Measurements from ENCODE around the gene CCL2.

The CCL2 gene

DNA sequence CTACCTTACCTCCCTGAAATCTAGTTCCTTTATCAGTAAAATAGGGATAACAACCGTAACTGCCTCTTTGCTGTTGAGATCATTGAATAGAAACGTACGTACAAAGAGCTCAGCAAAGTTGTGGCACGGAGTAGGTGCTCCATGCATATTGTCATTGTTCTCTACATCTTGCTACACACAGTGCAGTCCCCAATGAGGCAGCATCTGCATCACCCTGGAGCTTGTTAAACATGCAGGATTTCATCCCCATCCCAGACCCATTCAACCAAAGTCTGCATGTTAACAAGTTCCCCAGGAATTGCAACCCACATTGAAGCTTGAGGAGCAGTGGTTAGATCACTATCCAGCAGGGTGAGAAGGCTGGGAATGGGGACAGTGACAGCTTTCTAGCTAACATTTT, 33.7 kb upstream of the CCL2 start:
- H3K36me3 ChIP-seq (ENCODE audit: control insufficient read depth in 1 of 2, insufficient read depth in 2 of 2, low read depth in 1 of 2, low read length in 2 of 2), result no peaks in the 10 kb centered on the region
- H4K8ac ChIP-seq (ENCODE audit: low read length), result no peak overlapping the region
- no peak overlapping the region for H2BK120ac ChIP-seq (ENCODE audit: low read depth, low read length)
- no peak overlapping the region for H3K4me3 ChIP-seq (ENCODE audit: insufficient read depth in 1 of 2, low read depth in 1 of 2, low read length in 2 of 2)
- no peak overlapping the region for H2AFZ ChIP-seq (ENCODE audit: low read depth, low read length)
- no peaks in the 10 kb centered on the region for H3K27me3 ChIP-seq (ENCODE audit: control insufficient read depth in 1 of 2, insufficient read depth in 1 of 2, low read length in 2 of 2)
- H2BK5ac ChIP-seq (ENCODE audit: low read depth, low read length, poor library complexity, severe bottlenecking), result no peak overlapping the region
- H3K4ac ChIP-seq (ENCODE audit: low read depth in 1 of 2, low read length in 2 of 2), result no peak overlapping the region
- H3K9me3 ChIP-seq (ENCODE audit: control insufficient read depth, low read length), result no peaks in the 10 kb centered on the region
- no peak overlapping the region for H3K4me2 ChIP-seq (ENCODE audit: low read length, poor library complexity, severe bottlenecking)
- H3K4me1 ChIP-seq (ENCODE audit: control insufficient read depth, insufficient read depth, low read depth, low read length), result no peaks in the 10 kb centered on the region
- H3K18ac ChIP-seq (ENCODE audit: low read depth in 1 of 2, low read length in 2 of 2), result no peak overlapping the region
- H3K79me1 ChIP-seq (replicated peaks; ENCODE audit: low read length, poor library complexity, severe bottlenecking), result no peaks in the 10 kb centered on the region
- H3K9ac ChIP-seq (ENCODE audit: low read length), result no peak overlapping the region
- H2BK12ac ChIP-seq (ENCODE audit: low read length in 2 of 2), result no peak overlapping the region
- no peak overlapping the region for H3K23ac ChIP-seq (ENCODE audit: low read length in 2 of 2)
- no peak overlapping the region for H2AK5ac ChIP-seq (ENCODE audit: low read length, severe bottlenecking)
- no peak overlapping the region for H2BK15ac ChIP-seq (ENCODE audit: low read depth, poor library complexity, severe bottlenecking)
- no peak overlapping the region for H4K91ac ChIP-seq (ENCODE audit: low read length)
- no peak overlapping the region for H3K27ac ChIP-seq (ENCODE audit: low read length, poor library complexity, severe bottlenecking)
- no peak for DNase-seq
- WGBS, result 78% methylated on average over 4 of the region's 4 CpGs
- no peak overlapping the region for H3K14ac ChIP-seq (ENCODE audit: low read length in 2 of 2)

DNA sequence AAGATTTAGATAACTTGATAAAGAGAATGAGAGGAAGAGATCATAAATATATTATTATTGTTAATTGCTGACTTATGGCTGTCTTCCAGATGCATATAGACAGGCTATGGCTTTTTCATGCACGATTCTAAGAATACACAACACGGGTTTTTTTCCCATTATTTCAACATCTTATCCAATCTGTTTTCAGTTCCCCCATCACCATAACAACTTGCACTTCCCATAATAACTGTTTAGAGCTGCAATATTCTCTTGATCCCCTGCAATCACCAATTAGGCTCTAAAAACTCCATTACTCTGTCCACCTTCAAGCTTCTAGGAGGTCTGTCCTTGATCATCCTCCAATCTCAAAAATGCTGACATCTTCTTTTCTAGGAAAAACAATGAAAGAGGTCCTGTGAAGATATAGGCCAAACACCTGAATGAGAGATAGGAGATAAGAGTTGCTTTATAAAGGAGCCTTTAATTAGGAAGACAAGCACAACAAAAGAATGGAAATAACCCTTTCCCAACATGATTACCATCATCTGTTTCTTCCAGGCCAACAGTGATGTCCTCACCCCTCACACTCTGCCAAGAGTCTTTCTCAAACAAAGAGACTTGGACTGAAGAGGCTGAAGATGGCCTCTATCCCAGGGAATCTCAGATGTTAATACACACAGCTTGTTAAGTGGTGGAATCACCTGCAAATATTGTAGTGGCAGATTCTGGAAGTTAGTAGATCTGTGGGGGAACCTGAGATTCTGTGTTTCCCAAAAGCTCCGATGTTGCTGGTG, 32.2 kb upstream of the CCL2 start:
- H3K23ac ChIP-seq (ENCODE audit: low read length in 2 of 2), result no peak overlapping the region
- no peak overlapping the region for H4K8ac ChIP-seq (ENCODE audit: low read length)
- H3K4me1 ChIP-seq (ENCODE audit: control insufficient read depth, insufficient read depth, low read depth, low read length), result no peaks in the 10 kb centered on the region
- no peak overlapping the region for H3K9ac ChIP-seq (ENCODE audit: low read length)
- no peaks in the 10 kb centered on the region for H3K79me1 ChIP-seq (replicated peaks; ENCODE audit: low read length, poor library complexity, severe bottlenecking)
- no peak overlapping the region for H3K27ac ChIP-seq (ENCODE audit: low read length, poor library complexity, severe bottlenecking)
- H3K27me3 ChIP-seq (ENCODE audit: control insufficient read depth in 1 of 2, insufficient read depth in 1 of 2, low read length in 2 of 2), result no peaks in the 10 kb centered on the region
- H2BK5ac ChIP-seq (ENCODE audit: low read depth, low read length, poor library complexity, severe bottlenecking), result no peak overlapping the region
- no peak overlapping the region for H3K14ac ChIP-seq (ENCODE audit: low read length in 2 of 2)
- H3K4ac ChIP-seq (ENCODE audit: low read depth in 1 of 2, low read length in 2 of 2), result no peak overlapping the region
- DNase-seq, result no peak
- no peak overlapping the region for H2BK120ac ChIP-seq (ENCODE audit: low read depth, low read length)
- H2AFZ ChIP-seq (ENCODE audit: low read depth, low read length), result no peak overlapping the region
- H2BK15ac ChIP-seq (ENCODE audit: low read depth, poor library complexity, severe bottlenecking), result no peak overlapping the region
- no peak overlapping the region for H3K18ac ChIP-seq (ENCODE audit: low read depth in 1 of 2, low read length in 2 of 2)
- no peak overlapping the region for H2AK5ac ChIP-seq (ENCODE audit: low read length, severe bottlenecking)
- no peak overlapping the region for H2BK12ac ChIP-seq (ENCODE audit: low read length in 2 of 2)
- no peaks in the 10 kb centered on the region for H3K9me3 ChIP-seq (ENCODE audit: control insufficient read depth, low read length)
- H3K36me3 ChIP-seq (ENCODE audit: control insufficient read depth in 1 of 2, insufficient read depth in 2 of 2, low read depth in 1 of 2, low read length in 2 of 2), result no peaks in the 10 kb centered on the region
- 71% methylated on average over 2 of the region's 3 CpGs for WGBS
- no peak overlapping the region for H3K4me3 ChIP-seq (ENCODE audit: insufficient read depth in 1 of 2, low read depth in 1 of 2, low read length in 2 of 2)
- no peak overlapping the region for H3K4me2 ChIP-seq (ENCODE audit: low read length, poor library complexity, severe bottlenecking)
- H4K91ac ChIP-seq (ENCODE audit: low read length), result no peak overlapping the region

DNA sequence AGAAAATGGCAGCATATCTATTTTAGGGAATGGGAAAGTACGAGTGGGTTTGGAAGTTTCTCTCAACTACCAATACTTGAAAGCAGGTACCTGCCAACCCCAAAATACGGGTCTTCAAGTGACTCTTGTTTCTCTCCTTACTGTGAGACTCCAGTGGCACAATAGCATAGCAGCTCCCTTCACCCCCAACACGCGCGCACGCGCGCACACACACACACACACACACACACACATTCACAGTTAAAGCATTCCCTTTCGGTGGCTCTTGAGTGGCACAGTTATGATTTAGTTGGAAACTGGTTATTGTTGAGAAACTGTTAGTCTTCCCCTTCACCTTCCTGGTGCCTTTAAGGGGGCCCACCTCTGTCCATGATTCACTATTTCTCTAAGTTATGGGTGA, 30.0 kb upstream of the CCL2 start:
- no peak overlapping the region for H3K23ac ChIP-seq (ENCODE audit: low read length in 2 of 2)
- no peaks in the 10 kb centered on the region for H3K9me3 ChIP-seq (ENCODE audit: control insufficient read depth, low read length)
- no peak for DNase-seq
- no peaks in the 10 kb centered on the region for H3K79me1 ChIP-seq (replicated peaks; ENCODE audit: low read length, poor library complexity, severe bottlenecking)
- no peak overlapping the region for H2AFZ ChIP-seq (ENCODE audit: low read depth, low read length)
- no peak overlapping the region for H2AK5ac ChIP-seq (ENCODE audit: low read length, severe bottlenecking)
- no peak overlapping the region for H2BK15ac ChIP-seq (ENCODE audit: low read depth, poor library complexity, severe bottlenecking)
- H3K27ac ChIP-seq (ENCODE audit: low read length, poor library complexity, severe bottlenecking), result no peak overlapping the region
- no peak overlapping the region for H4K91ac ChIP-seq (ENCODE audit: low read length)
- H3K4me1 ChIP-seq (ENCODE audit: control insufficient read depth, insufficient read depth, low read depth, low read length), result no peaks in the 10 kb centered on the region
- no peak overlapping the region for H2BK12ac ChIP-seq (ENCODE audit: low read length in 2 of 2)
- no peaks in the 10 kb centered on the region for H3K36me3 ChIP-seq (ENCODE audit: control insufficient read depth in 1 of 2, insufficient read depth in 2 of 2, low read depth in 1 of 2, low read length in 2 of 2)
- H3K27me3 ChIP-seq (ENCODE audit: control insufficient read depth in 1 of 2, insufficient read depth in 1 of 2, low read length in 2 of 2), result no peaks in the 10 kb centered on the region
- H3K4me2 ChIP-seq (ENCODE audit: low read length, poor library complexity, severe bottlenecking), result no peak overlapping the region
- H3K4ac ChIP-seq (ENCODE audit: low read depth in 1 of 2, low read length in 2 of 2), result no peak overlapping the region
- no peak overlapping the region for H3K18ac ChIP-seq (ENCODE audit: low read depth in 1 of 2, low read length in 2 of 2)
- no peak overlapping the region for H2BK120ac ChIP-seq (ENCODE audit: low read depth, low read length)
- H3K9ac ChIP-seq (ENCODE audit: low read length), result no peak overlapping the region
- no peak overlapping the region for H3K14ac ChIP-seq (ENCODE audit: low read length in 2 of 2)
- H4K8ac ChIP-seq (ENCODE audit: low read length), result no peak overlapping the region
- WGBS, result 81% methylated on average over 5 of the region's 9 CpGs
- no peak overlapping the region for H3K4me3 ChIP-seq (ENCODE audit: insufficient read depth in 1 of 2, low read depth in 1 of 2, low read length in 2 of 2)
- H2BK5ac ChIP-seq (ENCODE audit: low read depth, low read length, poor library complexity, severe bottlenecking), result no peak overlapping the region

DNA sequence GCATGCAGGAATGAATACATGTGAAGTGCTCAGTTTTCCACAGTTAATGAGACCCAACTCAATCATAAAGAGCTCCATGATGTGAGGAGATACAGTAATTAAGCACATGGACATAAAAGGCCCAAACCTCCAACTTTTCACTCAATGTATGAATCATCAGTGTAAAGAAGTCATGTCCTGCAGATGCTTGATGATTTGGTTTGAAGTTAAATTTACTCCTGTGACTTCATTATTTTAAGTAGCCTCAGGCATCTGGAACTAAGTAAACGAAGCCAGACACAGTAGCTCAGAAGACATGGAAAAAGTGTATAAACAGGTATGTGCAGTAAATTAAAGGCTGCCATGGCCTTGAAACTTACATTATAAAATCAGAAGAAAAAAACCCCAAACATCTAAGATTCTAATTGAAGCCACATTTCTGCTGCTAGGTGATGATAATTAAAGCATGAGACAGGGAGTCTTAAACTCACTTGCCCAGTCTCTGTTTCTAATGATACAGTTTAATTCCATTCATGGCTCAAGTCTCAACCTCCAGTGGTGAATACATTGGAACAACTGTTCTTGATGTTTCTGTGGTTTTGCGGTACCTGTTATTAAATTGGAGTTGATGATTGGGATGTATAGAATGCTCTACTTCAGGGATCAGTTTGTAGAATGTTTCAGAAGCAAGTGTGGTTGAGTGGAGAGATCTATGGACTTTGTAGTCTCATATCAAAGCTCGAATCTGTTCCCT, 28.9 kb upstream of the CCL2 start:
- H4K8ac ChIP-seq (ENCODE audit: low read length), result no peak overlapping the region
- peaks cover 5% of the 10 kb centered on the region for H3K9me3 ChIP-seq (ENCODE audit: control insufficient read depth, low read length)
- H2BK5ac ChIP-seq (ENCODE audit: low read depth, low read length, poor library complexity, severe bottlenecking), result no peak overlapping the region
- H3K36me3 ChIP-seq (ENCODE audit: control insufficient read depth in 1 of 2, insufficient read depth in 2 of 2, low read depth in 1 of 2, low read length in 2 of 2), result no peaks in the 10 kb centered on the region
- no peak overlapping the region for H2BK120ac ChIP-seq (ENCODE audit: low read depth, low read length)
- no peak overlapping the region for H2AFZ ChIP-seq (ENCODE audit: low read depth, low read length)
- no peak overlapping the region for H2AK5ac ChIP-seq (ENCODE audit: low read length, severe bottlenecking)
- H3K4me1 ChIP-seq (ENCODE audit: control insufficient read depth, insufficient read depth, low read depth, low read length), result no peaks in the 10 kb centered on the region
- no peak for DNase-seq
- H3K79me1 ChIP-seq (replicated peaks; ENCODE audit: low read length, poor library complexity, severe bottlenecking), result no peaks in the 10 kb centered on the region
- 72% methylated on average over 2 of the region's 3 CpGs for WGBS
- no peak overlapping the region for H3K4me2 ChIP-seq (ENCODE audit: low read length, poor library complexity, severe bottlenecking)
- no peak overlapping the region for H3K27ac ChIP-seq (ENCODE audit: low read length, poor library complexity, severe bottlenecking)
- H2BK12ac ChIP-seq (ENCODE audit: low read length in 2 of 2), result no peak overlapping the region
- no peaks in the 10 kb centered on the region for H3K27me3 ChIP-seq (ENCODE audit: control insufficient read depth in 1 of 2, insufficient read depth in 1 of 2, low read length in 2 of 2)
- no peak overlapping the region for H3K14ac ChIP-seq (ENCODE audit: low read length in 2 of 2)
- H3K18ac ChIP-seq (ENCODE audit: low read depth in 1 of 2, low read length in 2 of 2), result no peak overlapping the region
- no peak overlapping the region for H3K4me3 ChIP-seq (ENCODE audit: insufficient read depth in 1 of 2, low read depth in 1 of 2, low read length in 2 of 2)
- H4K91ac ChIP-seq (ENCODE audit: low read length), result no peak overlapping the region
- H3K23ac ChIP-seq (ENCODE audit: low read length in 2 of 2), result no peak overlapping the region
- H2BK15ac ChIP-seq (ENCODE audit: low read depth, poor library complexity, severe bottlenecking), result no peak overlapping the region
- H3K9ac ChIP-seq (ENCODE audit: low read length), result no peak overlapping the region
- H3K4ac ChIP-seq (ENCODE audit: low read depth in 1 of 2, low read length in 2 of 2), result no peak overlapping the region
